SK-N-SH (cell line): Measurements from ENCODE around the gene PPP2R3B. TPM values are rescaled to one million over a fixed set of nuclear protein-coding genes. Genes with fewer than 3 reads are reported as not detected.

Source experiments
- CTCF ChIA-PET: fragments of 300-600, 350-600 bp; formaldehyde crosslinking; extraction: SDS; loops from one replicate; lab custom pipeline; 2021; lab: Yijun Ruan, JAX
- POLR2A ChIA-PET: fragments of 350-600 bp; sonication (Branson Sonifier 250); formaldehyde crosslinking; extraction: SDS; loops from one replicate; lab custom pipeline; 2020; ENCODE audit warnings: antibody characterized with exemption, inconsistent platforms; lab: Yijun Ruan, JAX
- DNase-seq: peaks from one replicate; pipeline ENCODE4 v3.0.0; 2012
- H2AFZ ChIP-seq: fragments of 200-600 bp; sonication (generic); 2 replicates; pipeline ENCODE4 v1.8.1; 2016; ENCODE audit warnings: antibody characterized with exemption, mild to moderate bottlenecking, low read depth
- H3F3A ChIP-seq: fragments of 200-600 bp; sonication (generic); replicated peaks from 2 replicates; pipeline ENCODE3; 2016; ENCODE audit warnings: antibody characterized with exemption, mild to moderate bottlenecking; ENCODE audit not compliant: insufficient read depth
- H3K27ac ChIP-seq, 2 experiments: fragments of 200-500 bp in 1 of 2; fragments of 200-600 bp in 1 of 2; sonication (Bioruptor generic) in 1 of 2; sonication (generic), shearing (Covaris generic) in 1 of 2; 2 replicates each; pipeline versions ENCODE4 v1.5.1 to v1.6.1; 2014 to 2016; ENCODE audit warnings: low read depth in 2 of 2, inconsistent platforms in 1 of 2, low read length in 1 of 2, mild to moderate bottlenecking in 1 of 2, mixed read lengths in 1 of 2
- H3K27me3 ChIP-seq: fragments of 200-600 bp; sonication (generic), shearing (Covaris generic); 2 replicates; pipeline ENCODE4 v1.6.1; 2016; ENCODE audit warnings: mixed run types; ENCODE audit not compliant: insufficient read depth
- H3K36me3 ChIP-seq, 2 experiments: fragments of 200-500 bp in 1 of 2; fragments of 200-600 bp in 1 of 2; sonication (Bioruptor generic) in 1 of 2; sonication (generic) in 1 of 2; replicated peaks in 1 of 2; 2 replicates each; pipeline versions ENCODE3 to v1.5.1; 2014 to 2016; ENCODE audit warnings: low read length in 1 of 2, mild to moderate bottlenecking in 1 of 2; ENCODE audit not compliant: insufficient read depth in 2 of 2, control insufficient read depth in 1 of 2
- H3K4me1 ChIP-seq, 2 experiments: fragments of 200-500 bp in 1 of 2; fragments of 200-600 bp in 1 of 2; sonication (Bioruptor generic) in 1 of 2; sonication (generic), shearing (Covaris generic) in 1 of 2; 2 replicates each; pipeline versions ENCODE4 v1.5.1 to v1.6.1; 2014 to 2016; ENCODE audit warnings: low read depth in 1 of 2, low read length in 1 of 2, mixed run types in 1 of 2; ENCODE audit not compliant: insufficient read depth in 2 of 2, control insufficient read depth in 1 of 2
- H3K4me2 ChIP-seq: fragments of 200-600 bp; sonication (generic), shearing (Covaris generic); 2 replicates; pipeline ENCODE4 v1.6.1; 2017; ENCODE audit warnings: mixed run types
- H3K4me3 ChIP-seq, 2 experiments: fragments of 200-500 bp in 1 of 2; fragments of 200-600 bp in 1 of 2; sonication (Bioruptor generic) in 1 of 2; sonication (generic), shearing (Covaris generic) in 1 of 2; 2 replicates each; pipeline versions ENCODE4 v1.5.1 to v1.8.1; 2014 to 2016; ENCODE audit warnings: low read depth in 2 of 2, inconsistent platforms in 1 of 2, low read length in 1 of 2, mild to moderate bottlenecking in 1 of 2, mixed read lengths in 1 of 2, moderate library complexity in 1 of 2
- H3K79me2 ChIP-seq: fragments of 200-600 bp; sonication (generic); 2 replicates; pipeline ENCODE4 v1.8.1; 2017; ENCODE audit warnings: mild to moderate bottlenecking; ENCODE audit not compliant: insufficient read depth
- H3K9ac ChIP-seq: fragments of 200-600 bp; sonication (generic); 2 replicates; pipeline ENCODE4 v1.6.1; 2017; ENCODE audit warnings: mixed run types
- H3K9me2 ChIP-seq: fragments of 200-600 bp; sonication (generic); 2 replicates; pipeline ENCODE4 v1.6.1; 2017; ENCODE audit warnings: mixed run types
- H3K9me3 ChIP-seq: fragments of 200-600 bp; sonication (generic); 2 replicates; pipeline ENCODE4 v1.6.1; 2017; ENCODE audit warnings: mixed run types, mild to moderate bottlenecking, moderate library complexity
- H4K20me1 ChIP-seq: fragments of 200-600 bp; sonication (generic); 2 replicates; pipeline ENCODE4 v1.6.1; 2017; ENCODE audit warnings: mild to moderate bottlenecking, mixed run types; ENCODE audit not compliant: insufficient read depth
- CHD2 ChIP-seq: fragments of 150-350 bp; IDR thresholded peaks from 2 replicates; pipeline ENCODE4 v1.6.1; 2018; ENCODE audit warnings: low read length; ENCODE audit not compliant: partially characterized antibody
- ELF1 ChIP-seq: IDR thresholded peaks from 2 replicates; pipeline ENCODE4 v1.4.0; 2012
- FOXJ3 ChIP-seq: sonication (generic); formaldehyde crosslinking; IDR thresholded peaks from 2 replicates; pipeline ENCODE4 v1.5.1; 2020; ENCODE audit warnings: mild to moderate bottlenecking, missing genetic modification reagents
- FOXM1 ChIP-seq: IDR thresholded peaks from 2 replicates; pipeline ENCODE4 v1.4.0; 2012; ENCODE audit warnings: low read depth, mild to moderate bottlenecking
- GABPA ChIP-seq: IDR thresholded peaks from 2 replicates; pipeline ENCODE4 v1.4.0; 2012; ENCODE audit warnings: low read depth, mild to moderate bottlenecking
- IRF3 ChIP-seq: fragments of 150-350 bp; IDR thresholded peaks from 2 replicates; pipeline ENCODE4 v1.6.1; 2016; ENCODE audit warnings: mild to moderate bottlenecking, low read depth, low read length
- MAX ChIP-seq: IDR thresholded peaks from 2 replicates; pipeline ENCODE4 v1.4.0; 2012; ENCODE audit warnings: low read depth
- MEF2A ChIP-seq: IDR thresholded peaks from 2 replicates; pipeline ENCODE4 v1.4.0; 2012; ENCODE audit warnings: low read depth, borderline replicate concordance
- MXI1 ChIP-seq: IDR thresholded peaks from 2 replicates; pipeline ENCODE4 v1.6.1; 2012; ENCODE audit warnings: mild to moderate bottlenecking, low read depth, low read length, improper control_type of control experiment
- NFIC ChIP-seq: IDR thresholded peaks from 2 replicates; pipeline ENCODE4 v1.4.0; 2012; ENCODE audit warnings: borderline replicate concordance
- NRF1 ChIP-seq: IDR thresholded peaks from 2 replicates; pipeline ENCODE4 v1.6.1; 2012; ENCODE audit warnings: low read depth, mild to moderate bottlenecking, low read length
- POLR2AphosphoS5 ChIP-seq: IDR thresholded peaks from 2 replicates; pipeline ENCODE4 v1.6.1; 2012; ENCODE audit warnings: low read depth, low read length
- RAD21 ChIP-seq: IDR thresholded peaks from 2 replicates; pipeline ENCODE4 v1.6.1; 2012; ENCODE audit warnings: mild to moderate bottlenecking, low read length
- RFX5 ChIP-seq: IDR thresholded peaks from 2 replicates; pipeline ENCODE4 v1.6.1; 2012; ENCODE audit warnings: mild to moderate bottlenecking, improper control_type of control experiment, low read length
- RXRA ChIP-seq: IDR thresholded peaks from 2 replicates; pipeline ENCODE4 v1.4.0; 2012; ENCODE audit warnings: low read depth, mild to moderate bottlenecking, borderline replicate concordance
- TAF1 ChIP-seq: IDR thresholded peaks from 2 replicates; pipeline ENCODE4 v1.6.1; 2012; ENCODE audit warnings: low read depth, mild to moderate bottlenecking, low read length, moderate library complexity, borderline replicate concordance
- TEAD4 ChIP-seq: IDR thresholded peaks from 2 replicates; pipeline ENCODE4 v1.4.0; 2012; ENCODE audit warnings: mild to moderate bottlenecking, borderline replicate concordance; ENCODE audit not compliant: insufficient read depth
- USF2 ChIP-seq: fragments of 150-350 bp; IDR thresholded peaks from 2 replicates; pipeline ENCODE4 v1.6.1; 2017; ENCODE audit warnings: antibody characterized with exemption, low read length, low read depth, borderline replicate concordance
- YY1 ChIP-seq: IDR thresholded peaks from 2 replicates; pipeline ENCODE4 v1.4.0; 2012; ENCODE audit warnings: low read depth, mild to moderate bottlenecking
- ZBTB33 ChIP-seq: IDR thresholded peaks from 2 replicates; pipeline ENCODE4 v1.4.0; 2012; ENCODE audit warnings: low read depth, borderline replicate concordance
- WGBS: methylation state at CpG from one replicate; pipeline ENCODE4 v1.1.6; 2017; ENCODE audit warnings: low lambda C conversion rate; 5-methylcytosine and 5-hydroxymethylcytosine counted together
- polyA plus RNA-seq, 3 experiments: library from polyadenylated mRNA; depleted of rRNA; stranded (reverse); fragments of >200 nt; gene quantifications; 2 replicates each; pipeline ENCODE4 v1.2.3, GENCODE V29; 2012

Gene PPP2R3B
- polyA plus RNA-seq, 1 of the 3 experiments (the other 2 are of a cell fraction) = 19.4 TPM

GRCh38 chrX:332916-333610 is 53.6 kb downstream of the PPP2R3B start:
- Histone ChIP-seq H2AFZ (no peak overlapping the region), H3K4me1 (peaks cover 0 to 2% of the 10 kb centered on the region in 2 experiments; a peak in 1 of 4 replicates), H3F3A (no peaks in the 10 kb centered on the region), H3K27ac (no peak overlapping the region), H4K20me1 (no peaks in the 10 kb centered on the region), H3K4me2 (no peak overlapping the region), H3K4me3 (no peak overlapping the region), H3K9me2 (no peaks in the 10 kb centered on the region), H3K27me3 (no peaks in the 10 kb centered on the region), H3K9me3 (no peaks in the 10 kb centered on the region), H3K79me2 (no peaks in the 10 kb centered on the region), H3K36me3 (peaks cover 0 to 5% of the 10 kb centered on the region in 2 experiments), H3K9ac (no peak overlapping the region)
- ChIA-PET CTCF (no interaction called here), POLR2A (no interaction called here)
- 88% methylated on average over 4 of the region's 33 CpGs for WGBS
- TF ChIP-seq RAD21 (no peak), USF2 (no peak), RFX5 (no peak), FOXM1 (no peak), POLR2AphosphoS5 (no peak), TAF1 (no peak), GABPA (no peak), MEF2A (no peak), TEAD4 (no peak), YY1 (no peak), MXI1 (no peak), MAX (no peak), ELF1 (no peak), ZBTB33 (no peak), NRF1 (no peak), CHD2 (no peak), FOXJ3 (CRISPR knock-in tag) (no peak), NFIC (no peak), IRF3 (no peak), RXRA (no peak)
- no peak for DNase-seq
